Endothelial cell of umbilical vein (primary cell): ENCODE data around the gene TMEM51.

Experiments used
- CTCF ChIP-seq, 2 donors: IDR thresholded peaks; 1 replicate in 1 of 2; 2 replicates in 1 of 2; pipeline ENCODE4 v1.5.1; 2011; ENCODE audit warnings: low read length in 2 of 2, mild to moderate bottlenecking in 2 of 2, moderate library complexity in 2 of 2, control low read depth in 1 of 2, inconsistent platforms in 1 of 2, low read depth in 1 of 2; ENCODE audit not compliant: insufficient read depth in 1 of 2; ENCODE audit errors: extremely low read depth in 1 of 2
- EZH2 ChIP-seq: IDR thresholded peaks from 2 replicates; pipeline ENCODE4 v1.6.1; 2012; ENCODE audit warnings: borderline replicate concordance, low read depth, mild to moderate bottlenecking, moderate library complexity, low read length, inconsistent platforms; ENCODE audit not compliant: severe bottlenecking
- FOS ChIP-seq: IDR thresholded peaks from 2 replicates; pipeline ENCODE4 v1.6.1; 2011; ENCODE audit warnings: mild to moderate bottlenecking, low read length, moderate library complexity, borderline replicate concordance; ENCODE audit not compliant: insufficient read depth
- POLR2A ChIP-seq: IDR thresholded peaks from 2 replicates; pipeline ENCODE4 v1.6.1; 2012; ENCODE audit warnings: low read depth, mild to moderate bottlenecking, control low read depth, low read length
- POLR2AphosphoS5 ChIP-seq: IDR thresholded peaks from 2 replicates; pipeline ENCODE4 v1.6.1; 2012; ENCODE audit warnings: low read depth, mild to moderate bottlenecking, control low read depth, low read length, moderate library complexity; ENCODE audit not compliant: insufficient read depth

- TF ChIP-seq CTCF (IDR thresholded peaks at IDR 0.05; ENCODE audit: extremely low read depth in 1 of 2, insufficient read depth in 1 of 2, low read depth in 1 of 2, low read length in 2 of 2) = no peak
- TF ChIP-seq EZH2 = no peak
- no peak for TF ChIP-seq POLR2A
- TF ChIP-seq FOS = no peak
- no peak for TF ChIP-seq POLR2AphosphoS5
Measured at GRCh38 chr1:15176898-15177665, 23.5 kb downstream of the TMEM51 start.
